Renal cortex interstitium (tissue), 11 donors: ENCODE data around the gene ADGRL2. TPM values are rescaled to one million over a fixed set of nuclear protein-coding genes. Genes with fewer than 3 reads are reported as not detected.

Source experiments
- DNase-seq, 11 donors: peaks; one replicate each; pipeline ENCODE4 v3.0.0-alpha.2; 2013; ENCODE audit warnings: low read depth in 9 of 11, low spot score in 4 of 11; ENCODE audit errors: extremely low read depth in 1 of 11
- polyA plus RNA-seq, 3 donors: library from polyadenylated mRNA; unstranded; fragments of 120-200 nt; gene quantifications; one replicate each; pipeline ENCODE4 v1.2.1, GENCODE V29; 2013; ENCODE audit not compliant: insufficient read length in 3 of 3

The ADGRL2 gene
- polyA plus RNA-seq, 3 donors = 158 to 203 (median 162) TPM

DNA sequence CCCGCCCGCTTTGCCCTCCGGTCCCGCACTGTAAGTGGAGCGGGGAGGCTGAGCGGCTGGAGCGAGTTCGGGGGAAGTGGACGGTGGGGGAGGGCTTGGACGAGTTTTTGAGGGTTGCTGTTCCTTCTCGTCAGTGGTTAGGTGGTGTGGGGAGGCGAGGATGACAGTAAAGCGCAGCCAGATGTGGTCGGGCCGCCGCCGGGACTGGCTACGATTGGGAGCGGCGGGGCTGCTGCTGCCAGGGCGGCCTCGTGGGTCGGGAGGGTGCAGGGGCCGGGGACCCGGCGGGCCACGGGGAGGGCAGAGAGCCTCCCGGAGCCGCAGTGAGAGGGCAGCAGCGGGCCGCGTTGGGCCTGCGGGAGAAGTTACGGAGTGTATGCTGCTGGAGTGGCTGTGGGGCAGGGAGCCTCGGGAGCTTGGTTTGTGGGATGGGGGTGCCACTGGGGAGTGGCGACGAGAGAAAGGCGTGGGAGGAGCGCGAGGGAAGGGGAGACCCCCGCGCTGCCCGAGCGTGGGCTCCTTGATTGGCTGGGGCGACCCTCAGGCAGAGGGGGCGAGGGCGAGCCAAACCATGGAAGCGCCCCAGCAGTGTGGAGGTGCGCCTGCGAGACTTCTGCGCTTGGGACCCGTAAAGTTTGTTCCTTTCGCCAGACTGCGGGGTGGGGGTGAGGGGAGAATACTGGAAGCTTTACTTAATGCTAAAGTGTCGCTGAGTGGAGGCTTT lies 2.1 kb downstream of the ADGRL2 start:
- DNase-seq = peak in 7 of 11 donors; percentile 54 to 73 (median 62)

DNA sequence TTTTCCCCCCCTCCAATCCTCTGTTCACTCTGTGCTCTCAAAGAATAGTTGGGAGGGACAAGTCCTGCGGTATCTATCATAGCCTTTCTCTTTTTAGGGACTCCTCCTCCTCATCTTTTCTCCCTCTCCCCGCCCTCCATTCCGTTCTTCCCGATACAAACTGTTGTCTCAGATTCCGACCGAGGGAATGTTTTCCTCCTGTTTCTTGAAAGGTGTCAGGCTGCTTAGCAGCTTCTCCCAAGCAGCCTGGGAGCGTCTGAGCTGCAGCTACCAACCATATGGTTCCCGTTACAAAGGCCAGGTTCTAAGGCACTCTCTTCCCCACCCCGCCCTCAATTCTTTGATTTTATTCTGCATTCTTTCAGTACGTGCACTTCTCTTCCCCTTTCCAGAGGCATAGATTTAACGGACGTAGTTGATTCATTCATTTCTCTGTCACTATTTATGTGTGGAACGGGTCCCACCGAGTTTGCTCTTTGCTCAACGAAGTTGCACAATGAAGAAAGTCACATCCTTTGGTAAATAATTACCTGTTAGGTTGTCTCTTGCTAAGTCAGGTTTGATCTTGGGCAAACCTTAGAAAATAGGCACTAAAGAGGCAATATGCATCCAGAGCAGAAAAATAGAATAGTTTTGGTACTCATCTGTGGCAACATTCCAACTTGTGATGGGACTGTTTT lies 2.8 kb downstream of the ADGRL2 start:
- DNase-seq = peak in 4 of 11 donors; percentile 31 to 42 (median 32)

DNA sequence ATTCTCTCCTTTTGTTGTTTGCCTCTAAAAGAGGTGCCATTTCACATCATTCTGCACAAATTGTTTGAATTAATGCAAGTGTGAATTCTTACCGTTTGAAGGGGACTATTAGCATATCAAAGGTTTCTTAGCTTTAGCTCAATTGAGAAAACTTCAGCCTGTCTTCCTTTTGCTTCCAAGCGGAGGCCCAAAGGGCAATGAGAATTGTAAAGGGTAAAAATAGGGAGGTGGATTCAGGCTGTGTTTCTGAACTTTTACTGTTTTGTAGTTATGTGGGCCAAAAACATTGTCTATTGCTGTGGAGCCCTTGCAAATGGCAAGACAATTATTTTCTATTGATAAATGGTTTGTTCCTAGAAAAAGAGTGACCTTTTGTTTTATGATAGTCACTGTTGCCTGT lies 3.6 kb downstream of the ADGRL2 start:
- no peak for DNase-seq

DNA sequence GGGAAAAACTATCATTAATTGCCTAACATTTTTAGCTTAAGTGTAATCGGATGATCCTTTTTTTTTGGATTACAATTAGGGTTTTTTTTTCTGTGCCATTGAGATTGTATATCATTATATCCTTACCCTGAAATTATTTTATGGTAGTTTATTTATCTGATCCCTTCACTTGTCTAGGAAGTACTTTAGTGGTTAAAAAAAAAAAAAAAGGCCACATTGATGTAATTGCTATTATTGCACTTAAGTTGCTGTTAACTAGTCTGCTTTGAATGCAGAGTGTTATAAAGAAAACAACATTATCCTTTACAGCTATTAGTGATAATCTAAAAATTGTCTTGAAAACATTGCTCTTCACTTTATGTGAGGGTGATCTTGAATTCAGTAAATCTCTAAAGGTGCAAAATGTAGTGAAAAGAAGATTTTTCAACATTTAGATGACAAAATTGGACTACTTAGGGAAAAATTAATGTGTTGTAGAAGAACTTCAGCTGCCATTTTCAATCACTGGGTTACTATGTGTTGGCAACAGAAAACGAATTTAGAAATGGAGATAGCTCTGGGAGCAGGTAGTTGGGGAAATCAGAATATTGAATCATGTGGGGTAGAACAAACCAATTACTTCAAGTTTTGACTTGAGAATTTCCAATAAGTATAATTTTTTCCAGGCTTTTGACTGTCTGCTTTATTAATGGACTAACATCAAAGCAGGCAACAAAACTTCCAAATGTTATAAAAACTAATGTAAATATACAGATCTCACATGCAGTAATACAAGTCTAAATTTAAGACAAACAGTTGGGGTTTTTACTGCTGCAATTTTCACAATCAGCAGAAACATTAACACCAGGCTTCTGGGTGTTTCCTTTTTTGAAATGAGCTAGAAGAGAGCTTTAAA lies 5.0 kb downstream of the ADGRL2 start:
- DNase-seq = no peak

DNA sequence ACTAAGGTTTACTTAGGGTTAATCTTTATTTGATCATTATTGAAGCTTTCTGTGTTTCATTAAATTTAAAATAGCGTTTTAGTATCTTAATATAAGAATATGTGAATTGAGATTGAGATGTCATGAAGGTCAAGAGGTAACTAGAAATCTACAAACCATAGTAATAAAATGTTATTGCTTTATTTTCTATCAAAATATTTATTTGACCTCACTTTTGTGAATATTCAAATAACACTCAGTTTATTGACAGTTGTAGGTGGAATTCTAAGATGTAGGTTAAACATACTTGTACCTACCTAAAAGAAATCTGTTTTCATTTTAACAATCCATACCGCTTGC lies 5.7 kb downstream of the ADGRL2 start:
- no peak for DNase-seq

DNA sequence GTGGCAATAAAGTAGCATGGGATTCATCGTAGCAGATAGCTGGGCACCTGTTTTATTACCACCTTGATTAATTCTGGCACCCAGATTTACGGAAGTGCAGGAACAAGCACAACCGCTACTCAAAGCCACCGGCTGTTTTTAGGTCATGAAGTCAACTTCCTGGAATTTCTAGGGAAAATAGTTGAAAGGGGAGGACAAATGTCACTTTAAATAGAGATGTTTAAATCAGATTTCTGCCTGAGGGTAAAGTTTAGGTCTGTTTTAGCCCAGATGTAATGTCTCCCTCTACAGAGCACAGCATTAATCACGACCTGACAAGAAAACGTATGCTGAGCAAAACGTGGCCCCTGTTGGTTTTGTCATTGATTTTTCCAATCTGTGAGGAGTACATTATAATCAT lies 8.0 kb downstream of the ADGRL2 start:
- peak in 4 of 11 donors; percentile 39 to 52 (median 44) for DNase-seq

DNA sequence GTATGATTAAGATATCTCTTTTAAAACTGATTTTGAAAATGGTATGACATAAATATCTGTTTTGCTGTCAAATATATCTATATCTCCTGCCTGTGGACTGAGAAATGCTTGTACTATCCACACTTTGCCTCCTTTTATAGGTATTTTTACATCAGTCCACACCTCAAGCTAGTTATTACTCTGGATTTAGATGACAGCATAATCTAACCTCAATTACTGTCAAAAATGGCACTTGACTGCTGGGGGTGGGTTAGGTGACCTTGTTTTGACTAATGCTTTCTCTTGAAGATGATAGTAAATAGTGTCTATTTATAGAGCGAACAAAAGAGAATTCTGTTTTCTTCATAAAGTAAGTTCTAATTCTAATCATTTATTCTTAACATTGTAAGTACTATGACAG lies 9.1 kb downstream of the ADGRL2 start:
- no peak for DNase-seq

DNA sequence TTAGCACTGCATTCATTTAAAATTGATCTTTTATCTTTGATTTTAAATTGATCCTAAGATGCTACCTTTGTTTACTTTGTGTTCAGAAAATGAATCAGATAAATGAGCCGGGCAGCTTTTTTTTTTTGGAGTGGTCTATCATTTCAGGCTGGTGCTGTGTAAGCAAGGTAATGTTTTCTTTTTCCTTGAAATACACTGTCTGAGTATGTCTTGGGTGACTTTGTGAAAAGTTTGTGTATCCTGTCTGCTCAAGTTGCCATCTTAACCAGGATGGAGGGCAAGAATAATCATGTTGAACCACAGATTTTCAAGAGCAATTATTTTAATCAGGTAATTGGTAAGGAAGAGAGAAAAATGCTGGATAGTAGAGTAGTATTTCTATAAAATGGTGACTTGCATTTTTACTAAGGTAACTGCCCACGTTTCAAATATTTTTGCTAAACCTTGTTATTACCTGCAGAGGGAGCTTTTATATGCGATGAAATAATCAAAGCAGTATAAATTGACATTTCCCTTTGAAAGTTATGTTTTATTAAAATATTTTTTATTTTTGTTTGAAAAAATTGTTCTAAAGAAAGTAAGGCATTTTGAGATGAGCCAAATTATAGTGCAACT lies 11.1 kb downstream of the ADGRL2 start:
- no peak for DNase-seq

DNA sequence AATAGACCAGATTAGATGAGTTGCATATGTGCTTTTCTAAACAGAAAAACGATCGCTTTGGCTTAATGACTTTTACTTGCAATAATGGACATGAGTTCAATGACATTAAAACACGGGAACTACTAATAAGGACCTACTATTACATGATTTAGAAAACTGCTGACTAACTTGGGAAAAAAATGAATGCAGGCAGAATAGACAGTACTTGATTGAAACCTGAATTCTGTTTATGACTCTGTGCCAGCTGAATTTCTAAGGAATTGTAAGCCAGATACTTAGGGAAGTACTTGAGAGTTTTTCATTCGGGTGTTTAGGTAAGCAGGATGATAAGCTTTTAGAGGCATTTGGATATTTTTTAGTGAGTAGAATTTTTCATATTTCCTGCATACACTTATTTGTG lies 12.0 kb downstream of the ADGRL2 start:
- DNase-seq = no peak

DNA sequence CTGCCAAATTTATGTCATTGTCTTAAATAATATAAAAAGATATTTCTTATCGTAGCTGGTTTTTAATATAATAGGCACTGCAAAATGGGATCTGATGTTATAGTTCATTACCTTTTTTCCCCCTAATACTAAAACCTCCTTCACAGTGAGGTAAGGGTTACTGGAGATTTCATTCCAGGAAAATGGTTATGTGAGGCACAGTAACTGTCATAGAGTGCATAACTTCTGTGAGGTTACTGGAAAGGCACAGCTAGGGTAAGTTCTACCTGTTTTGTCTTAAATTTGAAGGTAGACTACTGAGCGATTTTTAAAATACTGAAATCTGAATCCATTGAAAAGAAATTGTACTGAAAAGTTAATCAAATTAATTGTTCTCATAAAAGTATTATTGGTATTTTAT lies 13.0 kb downstream of the ADGRL2 start:
- DNase-seq = no peak

DNA sequence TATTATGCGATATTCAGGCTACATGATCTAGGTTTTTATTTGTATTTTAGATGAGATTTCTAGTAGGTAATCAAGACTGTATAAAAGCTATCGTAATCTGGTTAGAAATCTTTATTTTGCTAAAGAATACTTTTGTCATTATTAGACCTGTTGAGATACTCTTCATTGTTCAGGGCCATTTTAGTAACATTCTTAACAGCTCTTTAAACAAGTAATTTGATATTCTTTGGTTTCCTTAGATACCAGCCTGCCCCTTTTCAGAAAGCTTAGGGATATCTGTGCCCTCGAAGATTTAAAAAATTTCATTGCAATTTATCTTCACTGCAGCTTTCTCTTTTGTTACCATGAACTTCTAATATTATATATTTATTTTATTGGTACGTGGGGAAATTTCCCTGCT lies 18.9 kb downstream of the ADGRL2 start:
- no peak for DNase-seq

DNA sequence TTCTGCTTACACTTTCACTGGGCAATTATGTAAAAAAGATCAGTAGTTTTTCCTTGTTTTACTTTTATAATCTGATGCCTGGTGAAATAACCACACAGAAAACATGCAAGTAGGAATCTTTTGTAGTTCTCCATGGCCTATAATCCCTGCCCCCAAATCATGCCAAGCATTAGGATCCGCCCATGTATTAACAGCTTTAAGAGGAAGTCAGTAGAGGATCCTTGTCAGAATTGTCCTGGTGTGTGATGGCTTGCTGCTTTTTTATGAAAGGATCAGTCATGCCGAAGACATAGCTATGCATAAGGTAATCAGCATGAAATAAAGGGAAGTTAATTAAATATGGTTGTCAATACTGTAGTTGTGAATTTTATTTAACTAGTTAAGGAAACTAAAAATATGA lies 20.0 kb downstream of the ADGRL2 start:
- no peak for DNase-seq

DNA sequence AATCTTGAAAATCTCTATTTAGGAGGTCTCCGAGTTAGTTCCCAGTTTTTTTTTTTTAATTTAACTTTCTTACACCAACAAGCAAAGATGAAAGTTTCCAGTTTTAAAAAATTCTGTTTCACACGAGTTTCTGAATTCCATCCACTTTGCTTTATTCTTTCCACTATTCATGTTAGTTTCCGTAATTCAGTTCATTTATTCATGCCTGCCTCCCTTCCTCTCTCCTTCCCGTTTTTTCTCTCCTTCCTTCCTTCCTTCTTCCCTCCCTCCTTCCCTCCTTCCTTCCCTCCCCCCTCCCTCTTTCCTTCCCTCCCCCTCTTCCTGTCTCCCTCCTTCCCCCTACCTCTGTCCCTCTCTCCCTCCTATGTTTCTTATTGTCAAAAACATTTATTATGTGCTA lies 22.3 kb downstream of the ADGRL2 start:
- no peak for DNase-seq

DNA sequence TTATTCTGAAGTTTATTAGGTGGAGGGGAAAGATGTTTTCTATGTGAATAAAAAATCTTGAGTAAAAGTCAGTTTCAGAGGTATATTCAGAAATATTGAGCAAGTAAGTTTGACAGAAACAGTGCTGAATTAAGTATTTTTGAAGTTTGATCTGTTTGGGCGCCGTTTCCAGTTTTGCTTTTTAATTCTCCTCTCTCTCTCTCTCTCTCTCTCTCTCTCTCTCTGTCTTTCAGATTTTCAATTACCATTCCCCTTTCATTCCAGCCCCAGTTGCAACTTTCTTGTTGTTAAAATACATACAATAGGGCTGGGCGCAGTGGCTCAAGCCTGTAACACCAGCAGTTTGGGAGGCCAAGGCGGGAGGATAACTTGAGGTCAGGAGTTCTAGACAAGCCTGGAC lies 24.0 kb downstream of the ADGRL2 start:
- DNase-seq = no peak

DNA sequence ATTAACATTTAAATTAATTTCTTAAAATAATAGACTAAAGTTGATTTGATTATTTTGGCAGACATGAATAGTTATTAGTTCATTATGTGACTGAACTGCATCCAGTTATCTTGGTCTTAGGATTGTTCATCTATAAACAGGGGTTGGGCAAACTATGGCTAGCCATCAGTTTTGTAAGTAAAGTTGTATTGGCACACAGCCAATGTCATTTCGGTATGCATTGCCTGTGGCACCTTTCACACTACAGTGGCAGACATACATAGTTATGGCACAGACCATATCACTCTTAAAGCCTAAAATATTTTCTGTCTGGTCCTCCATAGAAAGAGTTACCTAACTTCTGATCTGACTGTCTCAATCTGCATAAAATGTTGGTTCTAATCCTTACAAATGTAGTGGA lies 27.2 kb downstream of the ADGRL2 start:
- DNase-seq = no peak

DNA sequence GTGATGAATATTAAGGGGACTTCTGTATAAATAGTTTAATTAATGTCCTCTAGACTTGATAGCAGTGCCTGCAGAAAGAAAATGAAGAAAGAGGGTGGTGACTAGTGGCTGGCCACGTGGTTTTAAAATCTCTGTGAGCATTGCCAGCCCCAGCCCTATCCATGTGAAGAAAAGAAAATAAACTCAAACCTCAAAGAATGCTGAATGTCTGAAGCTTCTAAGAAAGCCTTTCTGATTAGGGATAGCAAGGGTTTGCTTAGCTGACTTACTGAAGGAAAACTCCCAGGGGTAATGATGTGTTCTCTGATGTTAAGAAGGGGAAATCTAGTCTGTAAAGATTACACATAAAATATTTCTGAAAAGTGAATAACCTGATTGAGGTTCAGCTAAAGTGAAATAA lies 31.8 kb downstream of the ADGRL2 start:
- no peak for DNase-seq

DNA sequence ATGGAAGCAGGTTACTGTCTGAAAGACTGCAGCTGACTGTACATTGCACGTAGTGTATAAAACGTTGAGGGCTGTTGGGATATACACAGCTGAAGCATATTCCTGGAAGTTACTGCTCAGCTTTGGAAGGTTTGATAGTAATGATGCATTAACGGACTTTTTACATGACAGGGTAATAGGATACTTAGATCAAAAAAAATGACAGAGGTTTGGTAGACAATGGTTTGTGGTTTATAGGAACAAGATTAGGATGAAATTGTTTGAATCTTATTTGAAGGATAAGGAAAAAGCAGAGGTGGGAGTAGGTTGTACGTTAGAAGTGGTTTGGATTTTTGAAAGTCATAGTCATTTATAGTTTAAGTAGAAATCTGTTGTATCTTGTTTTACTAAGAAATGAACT lies 33.0 kb downstream of the ADGRL2 start:
- no peak for DNase-seq

DNA sequence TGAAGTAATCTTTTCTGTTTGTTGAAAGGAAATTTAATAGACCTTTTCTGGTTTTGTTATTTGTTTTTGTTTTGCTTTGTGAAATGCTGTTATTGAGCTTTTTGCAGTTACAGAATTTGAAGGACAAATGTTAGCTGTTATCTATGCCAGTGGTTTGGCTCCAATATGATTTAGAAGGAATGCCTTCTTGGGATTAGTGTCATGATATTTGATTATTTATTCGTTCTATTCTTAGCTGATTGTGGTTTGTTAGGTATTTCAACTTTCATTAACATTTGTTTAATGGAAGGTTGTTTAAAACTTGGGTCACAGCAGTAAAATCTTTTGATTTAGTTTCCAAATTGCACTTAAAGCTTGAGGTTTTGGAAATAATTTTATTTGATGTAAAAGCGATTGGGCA lies 33.5 kb downstream of the ADGRL2 start:
- DNase-seq = no peak

DNA sequence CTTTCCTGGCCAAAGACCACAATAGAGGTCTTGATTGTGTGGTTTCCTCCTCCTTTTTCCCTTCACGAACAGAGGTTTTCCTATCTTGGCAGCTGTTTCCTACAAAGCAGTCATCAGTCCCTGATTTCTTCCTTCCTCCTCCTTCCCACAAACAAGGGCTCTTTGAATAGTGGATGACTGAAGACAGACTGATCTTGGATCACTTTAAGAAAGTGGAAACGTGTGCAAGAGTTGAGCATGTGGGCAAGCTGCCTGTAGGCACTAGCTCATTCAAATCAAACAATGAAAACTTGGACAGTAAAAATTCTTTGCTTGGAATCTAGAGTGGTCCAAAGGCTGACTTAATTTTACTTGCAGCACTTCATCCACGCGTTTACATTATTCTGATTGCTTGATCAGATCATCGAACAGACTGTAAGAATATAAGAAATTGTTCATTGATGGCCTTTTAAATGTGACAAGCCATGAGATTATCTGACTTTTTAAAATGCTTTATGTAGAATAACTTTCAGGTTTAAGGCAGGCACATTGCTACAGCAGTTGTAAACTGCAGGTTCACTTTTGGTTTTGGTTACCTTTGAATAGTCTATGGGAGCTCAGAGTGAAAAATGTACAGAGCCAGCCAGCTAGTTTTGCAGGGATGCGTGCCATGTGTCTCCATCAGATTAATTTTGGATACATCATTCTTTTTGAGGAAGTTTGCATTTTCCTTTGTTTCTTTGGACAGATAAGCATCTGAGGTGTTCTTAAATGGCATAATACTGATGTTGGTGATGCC lies 34.4 kb downstream of the ADGRL2 start:
- DNase-seq = peak in 4 of 11 donors; percentile 15 to 19 (median 18)
